ENCODE measurements around the gene SPECC1. TPM values are rescaled to one million over a fixed set of nuclear protein-coding genes. Genes with fewer than 3 reads are reported as not detected.
"Not testable (repeated sequence)": the region's sequence is repeated elsewhere in the genome, so short reads cannot be mapped to it uniquely, and the experiment has no call there.

SPECC1 gene
- total and polyA plus RNA-seq, 9 of the 15 experiments (the other 6 are each of a cell fraction or from before 2014, with no cell fraction given): 2.4 to 19.6 (median 14.7) TPM

- TF ChIP-seq ZFP91 (CRISPR knock-in tag; IDR thresholded peaks at IDR 0.05) (no peak), RBM22 (IDR thresholded peaks at IDR 0.05; ENCODE audit: low read depth, low read length, poor library complexity, severe bottlenecking) (no peak), HNRNPUL1 (IDR thresholded peaks at IDR 0.05; ENCODE audit: low read length) (no peak), ZBTB11 (CRISPR knock-in tag; IDR thresholded peaks at IDR 0.05) (no peak), HDAC8 (tag; IDR thresholded peaks at IDR 0.05) (no peak), NR0B1 (IDR thresholded peaks at IDR 0.05; ENCODE audit: partially characterized antibody) (no peak), RBM15 (IDR thresholded peaks at IDR 0.05; ENCODE audit: insufficient read depth, low read length) (no peak), SREBF1 (IDR thresholded peaks at IDR 0.05; ENCODE audit: borderline replicate concordance, low read depth, low read length) (no peak), ELF2 (CRISPR knock-in tag; IDR thresholded peaks at IDR 0.05) (no peak), E2F3 (CRISPR knock-in tag; IDR thresholded peaks at IDR 0.05) (no peak), EP400 (IDR thresholded peaks at IDR 0.05) (no peak), CREB5 (CRISPR knock-in tag; IDR thresholded peaks at IDR 0.05) (no peak)
Measured at GRCh38 chr17:20035501-20035900, 26.3 kb downstream of the SPECC1 start (continued).

- H2AFZ ChIP-seq (ENCODE audit: low read depth, low read length); POLR2A ChIA-PET; intact Hi-C loops (cut with micrococcal nuclease); H4K20me1 ChIP-seq (replicated peaks; ENCODE audit: control insufficient read depth, insufficient read depth, low read length); H3K36me3 ChIP-seq (ENCODE audit: control insufficient read depth, insufficient read depth, low read length); H3K79me2 ChIP-seq (ENCODE audit: control insufficient read depth, insufficient read depth, low read length); H3K4me1 ChIP-seq (replicated peaks in 1 of 2; ENCODE audit: control insufficient read depth in 2 of 2, insufficient read depth in 2 of 2, low read length in 2 of 2); H3K4me2 ChIP-seq (ENCODE audit: insufficient read depth, low read length); ATAC-seq; CTCF ChIA-PET (ENCODE audit: low intra/inter-chr PET ratio); in situ Hi-C loops (cut with MboI); H3K9me3 ChIP-seq (replicated peaks; ENCODE audit: control insufficient read depth, insufficient read depth, low read depth, low read length); FAIRE-seq; H3K9me1 ChIP-seq (ENCODE audit: control insufficient read depth, insufficient read depth, low read length); DNase-seq (ENCODE audit: extremely low read depth in 1 of 4, low spot score in 3 of 4); BruUV-seq (replicated peaks); H3K27me3 ChIP-seq (ENCODE audit: control insufficient read depth in 2 of 2, insufficient read depth in 2 of 2, low read length in 2 of 2); H3K9ac ChIP-seq (ENCODE audit: insufficient read depth in 1 of 2, low read depth in 2 of 2, low read length in 2 of 2); H3K27ac ChIP-seq (ENCODE audit: extremely low read depth, low read depth, low read length); H3K4me3 ChIP-seq: not testable (repeated sequence)
- WGBS (ENCODE audit: insufficient coverage, low coverage, missing lambda C conversion rate): 50% methylated on average over 1 of the region's 1 CpG
Measured at GRCh38 chr17:20037286-20037685, 28.1 kb downstream of the SPECC1 start.
